ENCODE results near the gene THOC5.
"Not testable (repeated sequence)": the region's sequence is repeated elsewhere in the genome, so short reads cannot be mapped to it uniquely, and the experiment has no call there.

THOC5 gene

DNA sequence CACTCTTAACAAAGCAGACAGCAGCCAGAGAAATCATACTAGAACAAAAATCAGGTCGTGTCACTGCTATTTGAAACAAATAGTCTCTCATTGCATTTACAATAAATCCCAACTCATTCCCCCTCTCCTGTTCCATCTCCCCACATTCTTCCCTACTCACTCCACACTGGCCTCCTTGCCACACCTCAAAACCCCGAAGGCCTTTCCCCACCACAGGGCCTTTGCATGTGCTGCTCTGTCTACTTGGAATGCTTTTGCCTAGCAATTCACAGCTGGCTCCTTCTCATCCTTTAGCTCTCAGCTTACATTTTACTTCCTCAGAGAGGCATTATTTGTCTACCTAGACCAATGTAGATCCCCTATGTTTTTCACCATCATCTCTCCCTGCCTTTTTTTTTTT lies 6.3 kb upstream of the THOC5 start:
- DNase-seq, result no peak

DNA sequence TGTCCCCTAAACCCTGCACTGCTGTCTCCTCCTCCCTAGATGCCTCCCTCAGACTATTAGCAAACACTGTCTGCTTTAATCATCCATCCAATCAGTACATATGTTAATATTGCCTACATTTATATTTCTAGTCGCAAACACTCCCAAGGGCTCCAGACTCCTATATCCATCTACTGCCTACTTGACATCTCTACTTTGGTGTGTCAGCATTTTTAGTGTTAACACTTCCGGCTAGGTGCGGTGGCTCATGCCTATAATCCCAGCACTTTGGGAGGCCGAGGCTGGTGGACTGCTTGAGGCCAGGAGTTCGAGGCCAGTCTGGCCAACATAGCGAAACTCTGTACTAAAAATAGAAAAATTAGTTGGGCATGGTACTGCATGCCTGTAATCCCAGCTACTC lies 5.5 kb upstream of the THOC5 start:
- DNase-seq, result no peak

DNA sequence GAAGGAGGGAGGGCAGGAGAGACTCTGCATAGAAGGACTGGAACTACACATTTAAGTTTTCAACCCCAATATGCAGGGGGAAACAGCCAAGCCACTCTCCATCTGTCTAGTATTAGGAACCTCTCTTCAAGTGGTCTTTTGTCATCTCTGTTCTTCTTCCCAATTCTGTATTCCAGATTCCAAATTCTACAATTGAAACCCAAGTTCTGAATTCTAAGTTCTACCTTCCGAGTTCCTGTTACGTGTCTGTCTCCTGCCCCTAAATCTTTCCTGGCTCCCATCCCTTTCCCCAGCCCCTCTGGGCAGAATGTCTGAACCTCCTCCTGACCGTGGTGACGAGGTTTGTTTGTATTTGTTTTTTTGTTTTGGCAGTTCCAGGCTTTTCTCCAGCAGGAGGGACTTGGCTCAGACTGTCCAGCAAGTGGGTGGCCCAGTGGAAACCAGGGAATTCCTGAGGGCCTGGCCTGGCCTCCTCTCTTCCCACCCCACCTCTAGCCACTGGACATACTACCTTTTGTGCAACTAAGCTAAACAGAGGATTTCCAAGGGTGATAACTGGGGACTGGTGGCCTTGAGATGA lies 1.6 kb upstream of the THOC5 start:
- no peak for DNase-seq

- not testable (repeated sequence) for DNase-seq
Observed at GRCh38 chr22:29552357-29552756, 1.2 kb downstream of the THOC5 start.

- DNase-seq, result no peak
Observed at GRCh38 chr22:29550005-29550404, 3.6 kb downstream of the THOC5 start.

DNA sequence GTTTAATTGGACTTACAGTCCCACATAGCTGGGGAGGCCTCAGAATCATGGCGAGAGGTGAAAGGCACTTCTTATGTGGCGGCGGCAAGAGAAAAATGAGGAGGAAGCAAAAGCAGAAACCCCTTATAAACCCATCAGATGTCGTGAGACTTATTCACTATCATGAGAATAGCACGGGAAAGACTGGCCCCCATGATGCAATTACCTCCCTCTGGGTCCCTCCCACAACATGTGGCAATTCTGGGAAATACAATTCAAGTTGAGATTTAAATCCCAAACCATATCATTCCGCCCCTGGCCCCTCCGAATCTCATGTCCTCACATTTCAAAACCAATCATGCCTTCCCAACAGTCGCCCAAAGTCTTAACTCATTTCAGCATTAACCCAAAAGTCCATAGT lies 8.5 kb downstream of the THOC5 start:
- DNase-seq, result not testable (repeated sequence)

- DNase-seq, result no peak
Observed at GRCh38 chr22:29541845-29542244, 11.7 kb downstream of the THOC5 start.

GRCh38 chr22:29539105-29539504 lies 14.5 kb downstream of the THOC5 start:
- no peak for DNase-seq

- no peak for DNase-seq
Observed at GRCh38 chr22:29536411-29536810, 17.1 kb downstream of the THOC5 start.

DNA sequence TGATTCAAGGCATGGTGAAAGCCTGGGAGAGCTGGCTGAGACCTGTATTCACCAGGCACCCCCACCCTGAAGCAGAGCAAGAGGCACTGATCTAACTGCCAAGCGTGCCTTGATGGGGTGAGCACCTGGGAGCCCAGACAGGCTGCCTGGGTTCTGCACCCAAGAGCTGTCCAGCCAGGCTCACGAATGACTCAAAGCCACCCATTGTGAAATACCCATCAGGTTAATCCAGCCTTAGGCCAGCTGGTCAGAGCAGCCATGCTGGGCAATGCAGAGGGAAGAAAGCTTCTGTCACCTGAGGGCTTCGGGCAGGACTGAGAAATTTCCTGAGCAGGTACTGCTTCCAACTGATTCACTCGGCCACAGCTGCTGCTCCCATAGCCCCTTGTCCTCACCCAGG lies 22.1 kb downstream of the THOC5 start:
- DNase-seq, result no peak

DNA sequence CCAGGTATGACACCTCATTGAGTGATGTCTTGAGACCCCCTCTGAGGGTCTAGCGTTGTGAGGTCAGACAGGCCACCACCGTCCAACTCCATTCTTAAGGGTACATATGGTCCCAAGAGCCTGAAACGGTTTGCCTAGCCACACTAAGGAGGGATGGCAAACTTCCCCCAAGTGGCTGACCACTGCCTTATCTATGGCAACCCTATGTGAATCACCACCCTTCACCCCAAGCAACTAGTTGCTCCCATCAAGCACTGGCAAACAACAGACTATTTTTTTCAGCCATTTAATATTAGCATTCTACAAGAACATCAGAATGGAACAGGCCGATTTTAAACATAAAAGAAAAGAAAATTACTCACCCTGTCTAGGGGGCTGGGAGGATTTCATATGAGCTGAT lies 22.8 kb downstream of the THOC5 start:
- no peak for DNase-seq

DNA sequence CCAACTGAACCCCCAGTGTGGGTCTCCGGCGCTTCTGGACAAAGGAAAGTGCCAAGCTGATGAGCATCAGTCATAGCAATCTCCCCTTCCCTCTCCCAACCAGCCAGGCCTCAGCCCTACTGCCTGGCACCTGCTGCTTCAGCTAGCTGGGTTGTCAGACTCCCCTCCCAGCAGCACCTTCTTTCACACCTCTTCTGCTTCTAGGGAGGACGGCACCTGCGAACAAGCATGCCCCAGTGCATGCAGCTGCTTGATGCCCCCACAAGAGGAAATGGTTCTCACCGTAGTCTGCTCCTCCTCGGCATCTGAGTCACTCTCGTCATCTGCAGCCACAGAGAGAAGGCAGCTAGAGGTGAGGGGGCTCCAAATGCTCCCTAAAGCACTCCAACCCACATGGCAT lies 25.4 kb downstream of the THOC5 start:
- DNase-seq, result no peak

- DNase-seq, result peak in 1 of 5 experiments; percentile 22
Observed at GRCh38 chr22:29524442-29525191, 28.9 kb downstream of the THOC5 start.

DNA sequence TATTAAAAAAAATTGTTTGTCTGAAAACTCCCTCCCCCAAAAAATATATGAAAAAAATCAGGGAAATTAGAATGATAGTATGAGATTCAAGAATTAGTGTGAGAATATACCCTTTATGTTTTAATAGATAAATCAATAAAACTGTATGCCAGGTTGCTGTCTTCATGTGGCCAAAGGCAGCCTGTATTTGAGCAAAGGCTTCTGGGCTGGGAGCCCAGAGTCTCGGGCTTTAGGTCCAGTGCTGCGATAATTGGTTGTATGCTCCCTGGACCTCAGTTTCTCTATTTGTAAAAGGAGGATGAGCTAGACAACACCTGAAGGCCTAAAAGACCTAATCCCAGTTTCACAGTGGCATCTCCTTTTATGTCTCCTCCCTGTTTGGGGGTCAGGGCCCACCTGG lies 29.8 kb downstream of the THOC5 start:
- no peak for DNase-seq

DNA sequence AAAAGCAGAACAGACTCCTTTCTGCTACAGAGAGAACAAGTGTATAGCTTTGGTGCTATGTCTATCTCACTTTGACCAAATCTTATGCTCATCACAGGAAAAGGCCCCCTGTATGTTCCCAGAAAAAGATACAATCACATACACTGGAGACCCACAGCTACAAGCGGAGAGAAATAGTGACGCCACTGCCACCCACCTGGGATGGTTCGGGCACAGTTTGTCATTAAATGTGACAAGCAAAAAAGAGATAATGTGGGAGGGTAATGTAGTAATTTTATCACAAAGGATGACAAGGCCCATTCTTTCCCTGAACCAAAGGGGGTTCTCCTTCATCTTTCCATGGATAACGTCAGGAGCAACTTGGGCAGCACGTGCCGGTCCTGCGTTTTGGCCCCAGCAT lies 32.0 kb downstream of the THOC5 start:
- no peak for DNase-seq

DNA sequence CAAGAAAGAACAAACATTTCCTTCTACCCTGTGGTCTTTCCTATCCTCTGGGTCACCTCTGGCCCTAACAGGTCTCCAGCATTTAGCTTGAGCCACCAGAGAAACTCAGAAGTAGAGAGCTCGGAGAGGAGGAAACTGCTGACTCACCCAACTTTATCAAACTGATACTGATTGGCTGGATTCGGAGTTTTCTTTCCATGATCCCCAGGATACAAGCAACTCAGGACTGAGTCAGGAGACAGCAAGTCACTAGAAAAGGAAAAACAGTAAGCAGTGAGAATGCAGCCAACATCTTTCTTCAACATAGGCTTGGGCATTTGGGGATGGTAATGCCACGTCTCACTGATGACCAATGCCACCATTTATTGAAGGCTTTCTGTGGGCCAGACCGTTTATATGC lies 32.7 kb downstream of the THOC5 start:
- no peak for DNase-seq

DNA sequence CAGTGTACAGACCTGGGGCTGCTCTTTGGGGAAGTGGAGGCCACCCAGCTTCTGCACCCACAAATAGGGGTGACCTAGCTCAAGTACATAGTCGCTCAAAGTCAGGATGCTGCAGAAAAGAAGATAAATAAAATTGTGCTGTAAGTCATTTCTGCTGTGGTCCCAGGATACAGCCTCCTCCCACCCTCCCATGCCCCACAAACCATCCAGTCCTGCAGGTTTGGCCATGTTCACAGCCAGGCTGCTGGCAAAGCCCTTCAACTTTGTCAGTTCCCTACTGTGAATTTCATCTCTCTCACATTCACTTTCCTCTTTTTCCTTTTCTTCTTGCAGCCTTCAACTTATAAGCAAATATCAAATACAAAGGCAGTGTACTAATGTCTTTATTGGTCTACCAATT lies 33.6 kb downstream of the THOC5 start:
- no peak for DNase-seq

GRCh38 chr22:29518427-29518826 lies 35.1 kb downstream of the THOC5 start:
- DNase-seq, result no peak

- no peak for DNase-seq
Observed at GRCh38 chr22:29517215-29517908, 36.2 kb downstream of the THOC5 start.

- DNase-seq, result no peak
Observed at GRCh38 chr22:29512031-29512430, 41.5 kb downstream of the THOC5 start.

GRCh38 chr22:29511126-29511862 lies 42.3 kb downstream of the THOC5 start:
- DNase-seq, result no peak

DNA sequence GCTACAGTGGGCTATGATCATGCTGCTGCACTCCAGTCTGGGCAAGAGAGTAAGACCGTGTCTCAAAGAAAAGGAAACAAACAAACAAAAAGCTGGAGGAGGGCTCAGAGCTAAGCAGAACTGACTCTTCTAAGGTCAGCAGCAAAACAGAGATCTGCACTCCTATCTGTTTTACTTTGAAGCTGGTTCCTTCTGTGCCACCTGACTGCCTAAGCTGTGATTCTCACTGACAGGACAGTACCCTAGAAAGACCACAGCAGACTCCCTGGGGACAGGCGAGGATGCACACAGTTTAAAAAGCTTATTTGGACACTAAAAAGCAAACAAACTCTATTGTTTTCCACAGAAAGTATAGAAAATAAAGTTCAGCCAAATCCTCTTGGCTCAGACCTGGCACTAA lies 43.0 kb downstream of the THOC5 start:
- no peak for DNase-seq

DNA sequence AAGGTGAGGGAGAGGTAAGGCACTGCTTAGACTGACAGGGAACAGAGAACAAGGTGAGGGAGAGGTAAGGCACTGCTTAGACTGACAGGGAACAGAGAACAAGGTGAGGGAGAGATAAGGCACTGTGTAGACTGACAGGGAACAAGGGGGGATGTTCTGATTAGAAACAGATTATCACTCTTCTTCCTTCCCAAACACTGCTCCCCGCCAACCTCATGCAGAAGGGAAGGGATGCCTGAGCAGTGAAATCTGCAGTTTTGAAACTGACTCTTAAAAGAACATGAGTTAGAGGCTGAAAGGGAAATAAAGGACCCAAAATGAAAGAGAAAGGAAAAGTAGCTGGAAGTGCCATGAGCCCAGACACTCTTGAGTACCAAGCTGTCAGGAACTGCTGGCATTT lies 43.7 kb downstream of the THOC5 start:
- no peak for DNase-seq

- DNase-seq, result no peak
Observed at GRCh38 chr22:29509298-29509697, 44.3 kb downstream of the THOC5 start.

Data from T-helper 2 cell (primary cell).